Endothelial cell (in vitro differentiated cells): ENCODE results near the gene GRM7. TPM values are rescaled to one million over a fixed set of nuclear protein-coding genes. Genes with fewer than 3 reads are reported as not detected.

ENCODE experiments used
- DNase-seq: peaks from one replicate; pipeline ENCODE4 v3.0.0; 2021; ENCODE audit warnings: low spot score
- H3K27ac Mint-ChIP-seq: one replicate; pipeline ENCODE4 v1.8.0; 2021; ENCODE audit warnings: mixed read lengths, inconsistent platforms; ENCODE audit not compliant: unreplicated experiment
- H3K27me3 Mint-ChIP-seq: one replicate; pipeline ENCODE4 v1.8.0; 2021; ENCODE audit warnings: mild to moderate bottlenecking, moderate library complexity, mixed read lengths, inconsistent platforms; ENCODE audit not compliant: unreplicated experiment
- H3K36me3 Mint-ChIP-seq: one replicate; pipeline ENCODE4 v1.8.0; 2021; ENCODE audit warnings: mild to moderate bottlenecking, low read depth, mixed read lengths, inconsistent platforms; ENCODE audit not compliant: unreplicated experiment
- H3K4me1 Mint-ChIP-seq: one replicate; pipeline ENCODE4 v1.8.0; 2021; ENCODE audit warnings: mild to moderate bottlenecking, mixed read lengths, inconsistent platforms; ENCODE audit not compliant: unreplicated experiment
- H3K4me3 Mint-ChIP-seq: one replicate; pipeline ENCODE4 v1.8.0; 2021; ENCODE audit warnings: mild to moderate bottlenecking, mixed read lengths, inconsistent platforms; ENCODE audit not compliant: unreplicated experiment
- H3K9me3 Mint-ChIP-seq: one replicate; pipeline ENCODE4 v1.8.0; 2021; ENCODE audit warnings: mixed read lengths, inconsistent platforms; ENCODE audit not compliant: unreplicated experiment
- CTCF ChIP-seq: fragments of 200-600 bp; sonication (generic); IDR thresholded peaks from one replicate; pipeline ENCODE4 v1.5.0; 2021; ENCODE audit warnings: antibody characterized with exemption; ENCODE audit not compliant: unreplicated experiment
- total RNA-seq: library from RNA; stranded (reverse); fragmentation: NEBNext Ultra II Directional; extraction: Animal tissue kit (Norgen Biotek cat#: 25700); gene quantifications from one replicate; pipeline ENCODE4 v1.2.1, GENCODE V29; 2021; ENCODE audit not compliant: unreplicated experiment

The GRM7 gene
- total RNA-seq, 1 donor from 2014 or later, result 0.18 TPM

- Mint-ChIP-seq H3K27ac (no peak overlapping the region), H3K36me3 (no peaks in the 10 kb centered on the region), H3K4me1 (no peaks in the 10 kb centered on the region), H3K4me3 (no peak overlapping the region), H3K27me3 (no peaks in the 10 kb centered on the region), H3K9me3 (peaks cover 4% of the 10 kb centered on the region)
- no peak for DNase-seq
- TF ChIP-seq CTCF, result no peak
Observed at GRCh38 chr3:7146529-7146928, 285.6 kb downstream of the GRM7 start.

- Mint-ChIP-seq H3K4me1 (no peaks in the 10 kb centered on the region), H3K4me3 (no peak overlapping the region), H3K27ac (no peak overlapping the region), H3K27me3 (peaks cover 1% of the 10 kb centered on the region), H3K9me3 (no peaks in the 10 kb centered on the region), H3K36me3 (no peaks in the 10 kb centered on the region)
- no peak for TF ChIP-seq CTCF
- no peak for DNase-seq
Observed at GRCh38 chr3:7158516-7158915, 297.6 kb downstream of the GRM7 start.

GRCh38 chr3:7160689-7161088 is 299.8 kb downstream of the GRM7 start:
- no peak for TF ChIP-seq CTCF

GRCh38 chr3:7166460-7166859 is 305.5 kb downstream of the GRM7 start:
- no peak overlapping the region for H3K27ac Mint-ChIP-seq

More at GRCh38 chr3:7160689-7161088, 299.8 kb downstream of the GRM7 start:
- Mint-ChIP-seq H3K9me3 (no peaks in the 10 kb centered on the region), H3K27me3 (peaks cover 1% of the 10 kb centered on the region), H3K4me3 (no peak overlapping the region), H3K36me3 (no peaks in the 10 kb centered on the region), H3K27ac (no peak overlapping the region), H3K4me1 (no peaks in the 10 kb centered on the region)
- no peak for DNase-seq

GRCh38 chr3:7171493-7171892 is 310.6 kb downstream of the GRM7 start:
- Mint-ChIP-seq H3K4me3 (no peak overlapping the region), H3K27ac (no peak overlapping the region), H3K9me3 (no peaks in the 10 kb centered on the region), H3K36me3 (no peaks in the 10 kb centered on the region), H3K27me3 (peaks cover 2% of the 10 kb centered on the region), H3K4me1 (no peaks in the 10 kb centered on the region)
- no peak for TF ChIP-seq CTCF
- DNase-seq, result no peak

More at GRCh38 chr3:7166460-7166859, 305.5 kb downstream of the GRM7 start:
- Mint-ChIP-seq H3K27me3 (peaks cover 2% of the 10 kb centered on the region), H3K36me3 (no peaks in the 10 kb centered on the region), H3K4me3 (no peak overlapping the region), H3K4me1 (no peaks in the 10 kb centered on the region), H3K9me3 (no peaks in the 10 kb centered on the region)
- no peak for TF ChIP-seq CTCF
- DNase-seq, result no peak
